DND-41 (cell line): ENCODE data around the gene KIF18B.

ENCODE experiments used
- ATAC-seq: fragments of 200-7000 bp; cut with Tn5 transposase; 3 replicates; pipeline ENCODE4 v1.9.1; 2021; ENCODE audit warnings: low read depth; ENCODE audit not compliant: insufficient read depth
- DNase-seq: peaks from one replicate; pipeline ENCODE4 v3.0.0-alpha.2; 2020
- H2AFZ ChIP-seq: 2 replicates; pipeline ENCODE4 v1.6.0; 2012; ENCODE audit warnings: low read depth, low read length
- H3K27ac ChIP-seq: 2 replicates; pipeline ENCODE4 v1.5.1; 2012; ENCODE audit warnings: low read length, inconsistent platforms
- H3K27me3 ChIP-seq: fragments of 200-600 bp; sonication (generic); 2 replicates; pipeline ENCODE4 v1.6.0; 2012; ENCODE audit warnings: low read length, mild to moderate bottlenecking, inconsistent platforms; ENCODE audit not compliant: insufficient read depth, poor library complexity
- H3K36me3 ChIP-seq: 2 replicates; pipeline ENCODE4 v1.5.1; 2012; ENCODE audit warnings: low read length, inconsistent platforms; ENCODE audit not compliant: insufficient read depth
- H3K4me1 ChIP-seq: 2 replicates; pipeline ENCODE4 v1.5.1; 2012; ENCODE audit warnings: mild to moderate bottlenecking, low read length; ENCODE audit not compliant: insufficient read depth
- H3K4me2 ChIP-seq: 2 replicates; pipeline ENCODE4 v1.6.0; 2012; ENCODE audit warnings: mild to moderate bottlenecking, moderate library complexity, low read length, inconsistent platforms; ENCODE audit not compliant: insufficient read depth
- H3K4me3 ChIP-seq, 2 experiments: fragments of 200-600 bp in 1 of 2; shearing (Covaris generic) in 1 of 2; 2 replicates each; pipeline ENCODE4 v1.5.1; 2012 to 2016; ENCODE audit warnings: inconsistent platforms in 2 of 2, low read length in 2 of 2, mild to moderate bottlenecking in 2 of 2, low read depth in 1 of 2, moderate library complexity in 1 of 2
- H3K79me2 ChIP-seq: 2 replicates; pipeline ENCODE4 v1.6.0; 2012; ENCODE audit warnings: low read length, inconsistent platforms; ENCODE audit not compliant: insufficient read depth
- H3K9ac ChIP-seq: 2 replicates; pipeline ENCODE4 v1.6.0; 2012; ENCODE audit warnings: low read depth, mild to moderate bottlenecking, inconsistent platforms, low read length, moderate library complexity
- H3K9me3 ChIP-seq: 2 replicates; pipeline ENCODE4 v1.5.1; 2012; ENCODE audit warnings: low read length, moderate library complexity, mild to moderate bottlenecking, inconsistent platforms; ENCODE audit not compliant: insufficient read depth, severe bottlenecking
- H4K20me1 ChIP-seq: 2 replicates; pipeline ENCODE4 v1.6.0; 2012; ENCODE audit warnings: low read length; ENCODE audit not compliant: insufficient read depth
- CTCF ChIP-seq: IDR thresholded peaks from 2 replicates; pipeline ENCODE4 v1.5.1; 2012; ENCODE audit warnings: borderline replicate concordance, low read length, moderate library complexity, mild to moderate bottlenecking; ENCODE audit not compliant: poor library complexity, severe bottlenecking; ENCODE audit errors: extremely low read depth
- EZH2 ChIP-seq: IDR thresholded peaks from 3 replicates; pipeline ENCODE4 v1.6.1; 2012; ENCODE audit warnings: borderline replicate concordance, low read depth, mild to moderate bottlenecking, moderate library complexity, low read length, inconsistent platforms; ENCODE audit not compliant: severe bottlenecking

Gene KIF18B

GRCh38 chr17:44940317-44940716 lies 7.3 kb downstream of the KIF18B start:
- Histone ChIP-seq H3K9ac (no peak overlapping the region), H3K4me2 (peak overlapping the region; percentile 51; the same call in 1 of the 2 replicates), H3K4me3 (no peak overlapping the region), H3K36me3 (peaks cover 87% of the 10 kb centered on the region), H2AFZ (no peak overlapping the region), H3K79me2 (peaks cover 96% of the 10 kb centered on the region), H3K27me3 (no peaks in the 10 kb centered on the region), H3K9me3 (no peaks in the 10 kb centered on the region), H3K4me1 (peaks cover 49% of the 10 kb centered on the region), H4K20me1 (peaks cover 53% of the 10 kb centered on the region), H3K27ac (no peak overlapping the region)
- TF ChIP-seq CTCF = no peak
- TF ChIP-seq EZH2 = no peak
- DNase-seq (no peak), ATAC-seq (no peak)

- DNase-seq (no peak), ATAC-seq (no peak)
- peaks cover 92% of the 10 kb centered on the region for H3K36me3 ChIP-seq
- H3K27ac ChIP-seq = no peak overlapping the region
- no peaks in the 10 kb centered on the region for H3K9me3 ChIP-seq
- H3K4me3 ChIP-seq = no peak overlapping the region
- no peak overlapping the region for H2AFZ ChIP-seq
- H3K79me2 ChIP-seq = peaks cover 56% of the 10 kb centered on the region
- no peak overlapping the region for H3K4me2 ChIP-seq
- no peak overlapping the region for H3K9ac ChIP-seq
- H3K27me3 ChIP-seq = no peaks in the 10 kb centered on the region
- 0 out of 2 replicates have a peak, but pooled peaks cover 6% of the 10 kb centered on the region for H3K4me1 ChIP-seq
- TF ChIP-seq EZH2 = no peak
- no peak for TF ChIP-seq CTCF
- H4K20me1 ChIP-seq = peaks cover 59% of the 10 kb centered on the region
These were observed 12.5 kb downstream of the KIF18B start for GRCh38 chr17:44935116-44935515.

- H2AFZ ChIP-seq = no peak overlapping the region
- H3K79me2 ChIP-seq = peaks cover 52% of the 10 kb centered on the region
- no peaks in the 10 kb centered on the region for H3K27me3 ChIP-seq
- peaks cover 92% of the 10 kb centered on the region for H3K36me3 ChIP-seq
- no peak overlapping the region for H3K4me2 ChIP-seq
- 0 out of 2 replicates have a peak, but pooled peaks cover 3% of the 10 kb centered on the region for H3K4me1 ChIP-seq
- H4K20me1 ChIP-seq = peaks cover 58% of the 10 kb centered on the region
- H3K27ac ChIP-seq = no peak overlapping the region
- no peak for DNase-seq
- no peak overlapping the region for H3K4me3 ChIP-seq
- TF ChIP-seq CTCF (no peak), EZH2 (no peak)
- H3K9ac ChIP-seq = no peak overlapping the region
- no peak for ATAC-seq
- H3K9me3 ChIP-seq = no peaks in the 10 kb centered on the region
These were observed 12.8 kb downstream of the KIF18B start for GRCh38 chr17:44934745-44935105.

- Histone ChIP-seq H4K20me1 (peaks cover 63% of the 10 kb centered on the region), H3K27me3 (no peaks in the 10 kb centered on the region), H2AFZ (no peak overlapping the region), H3K4me3 (no peak overlapping the region), H3K9ac (no peak overlapping the region), H3K79me2 (peaks cover 45% of the 10 kb centered on the region), H3K9me3 (no peaks in the 10 kb centered on the region), H3K4me2 (no peak overlapping the region), H3K36me3 (peaks cover 94% of the 10 kb centered on the region), H3K4me1 (0 out of 2 replicates have a peak, but pooled peaks cover 3% of the 10 kb centered on the region), H3K27ac (no peak overlapping the region)
- no peak for ATAC-seq
- TF ChIP-seq CTCF (no peak), EZH2 (no peak)
- DNase-seq = no peak
These were observed 13.5 kb downstream of the KIF18B start for GRCh38 chr17:44933824-44934744.
